Heart right ventricle (tissue), 16 donors: Measurements from ENCODE around the gene SPAG5. TPM values are rescaled to one million over a fixed set of nuclear protein-coding genes. Genes with fewer than 3 reads are reported as not detected.

Experiments
- ATAC-seq, 8 donors: fragments of 200-7000 bp; cut with Tn5 transposase; one replicate each; pipeline ENCODE4 v1.9.1; 2020; ENCODE audit warnings: mild to moderate bottlenecking in 8 of 8, moderate library complexity in 8 of 8, moderate number of reproducible peaks in 1 of 8
- DNase-seq, 2 donors: peaks; one replicate each; pipeline ENCODE4 v3.0.0-alpha.2; 2020
- H3K27ac ChIP-seq, 10 donors: fragments of 200-600 bp; sonication (generic) in 2 of 10; one replicate each; pipeline versions ENCODE4 v1.5.0 to v1.8.0; 2020 to 2022; ENCODE audit warnings: mild to moderate bottlenecking in 3 of 10
- H3K27me3 ChIP-seq, 7 donors: fragments of 200-600 bp; one replicate each; pipeline ENCODE4 v1.8.0; 2021 to 2022; ENCODE audit warnings: mild to moderate bottlenecking in 2 of 7
- H3K36me3 ChIP-seq, 9 donors: fragments of 200-600 bp; sonication (generic) in 1 of 9; one replicate each; pipeline versions ENCODE4 v1.5.0 to v1.8.0; 2020 to 2022; ENCODE audit warnings: mild to moderate bottlenecking in 2 of 9
- H3K4me1 ChIP-seq, 9 donors: fragments of 200-600 bp; sonication (generic) in 1 of 9; one replicate each; pipeline versions ENCODE4 v1.5.0 to v1.8.0; 2020 to 2022; ENCODE audit warnings: mild to moderate bottlenecking in 4 of 9
- H3K4me3 ChIP-seq, 10 donors: fragments of 200-600 bp; sonication (generic) in 2 of 10; one replicate each; pipeline versions ENCODE4 v1.5.0 to v1.8.0; 2020 to 2022; ENCODE audit warnings: mild to moderate bottlenecking in 7 of 10, moderate library complexity in 2 of 10
- H3K9me3 ChIP-seq, 11 donors: fragments of 200-600 bp in 10 of 11; sonication (generic) in 2 of 11; one replicate each; pipeline versions ENCODE4 v1.5.0 to v1.8.0; 2013 to 2022; ENCODE audit warnings: mild to moderate bottlenecking in 2 of 11, control low read depth in 1 of 11, moderate library complexity in 1 of 11
- CTCF ChIP-seq, 9 donors: fragments of 200-600 bp; sonication (generic) in 2 of 9; IDR thresholded peaks; one replicate each; pipeline versions ENCODE4 v1.5.0 to v1.8.0; 2021 to 2022; ENCODE audit warnings: antibody characterized with exemption in 9 of 9, mild to moderate bottlenecking in 5 of 9, moderate library complexity in 1 of 9
- WGBS, 2 donors: extraction: QIAGEN DNeasy Blood & Tissue Kit; methylation state at CpG; one replicate each; pipeline ENCODE4 v1.1.7; 2013; ENCODE audit warnings: inconsistent platforms in 1 of 2; 5-methylcytosine and 5-hydroxymethylcytosine counted together
- intact Hi-C, 10 donors: fragments of 100-400 bp; cut with DNase I; formaldehyde crosslinking; loops; one replicate each; pipeline versions ENCODE4 v1.11.1 to v1.14.2; 2022
- polyA plus RNA-seq, 2 donors: library from polyadenylated mRNA; stranded (reverse); fragments of 200-250 nt; gene quantifications; one replicate each; pipeline ENCODE4 v1.2.3, GENCODE V29; 2013
- total RNA-seq, 10 donors: library from RNA; stranded (reverse); fragmentation: NEBNext Ultra II Directional in 3 of 10; extraction: Animal tissue kit (Norgen Biotek cat#: 25700) in 3 of 10; gene quantifications; one replicate each; pipeline versions ENCODE4 v1.2.1 to v1.2.4, GENCODE V29; 2021 to 2023
- donor health status: Arrhythmogenic right ventricular cardiomyopathy.
- donor health status: ischemic (EF 13 %, LVEDD 7.1; RV severe dilation, severe dysfunction).
- donor health status: healthy with polysubstance abuse.
- donor health status: DM: no; HTN: yes; CAD: no.
- donor health status: DM: no; HTN: no; CAD: no.
- donor health status: ischemic (EF 25% LVEDD 6.9; RV normal size, moderate dysfunction).
- donor health status: ischemic (EF 25% LVEDD 5.7; RV mildly dilated, moderate dysfunction).
- donor health status: healthy.
- donor health status: DM: yes; HTN: yes; CAD: no.
- donor health status: Ischemic cardiomyopathy.
- donor health status: ischemic (EF 35%, LVEDD 5.7; RV mildly dilated, moderate dysfunction).
- donor health status: nonischemic (EF 11% LVEDD 7.7; RV severe dilation, severe dysfunction).
- donor health status: DM: yes; HTN: yes; CAD: no.
- donor health status: PGD.
- donor health status: ischemic (EF 29% LVEDD 5.4; RV normal size, mild dysfunction).
- donor health status: nonischemic (EF 23%, LVEDD 6.1; RV moderate dilation, normal function).

Gene SPAG5
- total and polyA plus RNA-seq, 12 donors = 0.55 to 6.5 (median 1.2) TPM

- H3K27me3 ChIP-seq = no peaks in the 10 kb centered on the region
- ATAC-seq (peak in 7 of 8 donors; percentile 1 to 19 (median 7)), DNase-seq (no peak)
- 17% methylated on average over 10 of the region's 10 CpGs for WGBS, 2 donors
- H3K27ac ChIP-seq = peak overlapping the region in 7 of 10 donors; percentile 60 to 90 (median 71)
- H3K4me1 ChIP-seq = peaks cover 0 to 48% (median 21%) of the 10 kb centered on the region in 9 donors
- H3K36me3 ChIP-seq = peaks cover 0 to 47% (median 30%) of the 10 kb centered on the region in 9 donors
- no peak for TF ChIP-seq CTCF (IDR thresholded peaks at IDR 0.05)
- peak overlapping the region; percentile 64 to 99 (median 97) for H3K4me3 ChIP-seq
- H3K9me3 ChIP-seq = no peaks in the 10 kb centered on the region
- intact Hi-C loops = loop anchor here in 4 of 10 donors (2.0 to 10.0 kb wide), 4 partner anchors 19 to 63 kb away; partner anchors contain the start of genes RSKR (in 2 of the 4) and PIGS (in 1 of the 4)
These were observed 47.2 kb downstream of the SPAG5 start for GRCh38 chr17:28551421-28552175.

GRCh38 chr17:28550858-28551257 is 48.0 kb downstream of the SPAG5 start:
- DNase-seq (no peak), ATAC-seq (no peak)
- Histone ChIP-seq H3K36me3 (peaks cover 0 to 43% (median 22%) of the 10 kb centered on the region in 9 donors), H3K9me3 (no peaks in the 10 kb centered on the region), H3K27me3 (no peaks in the 10 kb centered on the region), H3K4me3 (no peak overlapping the region), H3K4me1 (peaks cover 0 to 48% (median 21%) of the 10 kb centered on the region in 9 donors), H3K27ac (no peak overlapping the region)
- WGBS, 2 donors = 92 to 96% methylated on average over 1 of the region's 1 CpG
- intact Hi-C loops = loop anchor here in 3 of 10 donors (5.0 to 10.0 kb wide), 3 partner anchors 51 to 64 kb away; partner anchors contain the start of gene RSKR (in 2 of the 3)
- TF ChIP-seq CTCF (IDR thresholded peaks at IDR 0.05) = no peak

GRCh38 chr17:28549236-28550132 is 49.3 kb downstream of the SPAG5 start:
- Histone ChIP-seq H3K27ac (peak overlapping the region in 1 of 10 donors; percentile 85), H3K4me3 (no peak overlapping the region), H3K9me3 (no peaks in the 10 kb centered on the region), H3K36me3 (peaks cover 0 to 29% (median 9%) of the 10 kb centered on the region in 9 donors), H3K27me3 (no peaks in the 10 kb centered on the region), H3K4me1 (peaks cover 0 to 48% (median 21%) of the 10 kb centered on the region in 9 donors)
- intact Hi-C loops = loop anchor here in 7 of 10 donors (5.0 to 10.0 kb wide), 3 partner anchors 53 to 65 kb away; partner anchors contain the start of gene RSKR (in 6 of the 7)
- TF ChIP-seq CTCF (IDR thresholded peaks at IDR 0.05) = no peak
- 68 to 90% methylated on average over 3 of the region's 3 CpGs for WGBS, 2 donors
- no peak for DNase-seq
- ATAC-seq = no peak
